Neural cell (in vitro differentiated cells): Measurements from ENCODE around the gene RPL37. TPM values are rescaled to one million over a fixed set of nuclear protein-coding genes. Genes with fewer than 3 reads are reported as not detected.

Experiments
- H2AFZ ChIP-seq: fragments of 200-600, 300-800 bp; sonication (generic), shearing (Covaris generic); 2 replicates; pipeline ENCODE4 v1.6.0; 2014; ENCODE audit warnings: low read depth, mild to moderate bottlenecking, antibody characterized with exemption, low read length, moderate library complexity
- H3F3A ChIP-seq: fragments of 200-600 bp; shearing (Covaris generic); 2 replicates; pipeline ENCODE4 v1.6.1; 2016; ENCODE audit warnings: mild to moderate bottlenecking, moderate library complexity, mixed read lengths, antibody characterized with exemption, low read length; ENCODE audit not compliant: insufficient read depth, poor library complexity, severe bottlenecking
- H3K27ac ChIP-seq: fragments of 200-600, 300-800 bp; sonication (generic), shearing (Covaris generic); 2 replicates; pipeline ENCODE4 v1.5.1; 2014; ENCODE audit warnings: mild to moderate bottlenecking, low read length, moderate library complexity
- H3K27me3 ChIP-seq: fragments of 300-800, 200-600 bp; sonication (generic), shearing (Covaris generic); 2 replicates; pipeline ENCODE4 v1.6.0; 2014; ENCODE audit warnings: mild to moderate bottlenecking, low read depth, low read length, moderate library complexity; ENCODE audit not compliant: insufficient read depth
- H3K36me3 ChIP-seq: fragments of 300-800, 200-600 bp; sonication (generic), shearing (Covaris generic); 2 replicates; pipeline ENCODE4 v1.5.1; 2014; ENCODE audit warnings: mild to moderate bottlenecking, antibody characterized with exemption, low read length, moderate library complexity; ENCODE audit not compliant: insufficient read depth
- H3K4me2 ChIP-seq: fragments of 300-800, 200-600 bp; sonication (generic), shearing (Covaris generic); 2 replicates; pipeline ENCODE4 v1.6.0; 2014; ENCODE audit warnings: mild to moderate bottlenecking, low read length
- H3K4me3 ChIP-seq: fragments of 300-800, 200-600 bp; sonication (generic), shearing (Covaris generic); 2 replicates; pipeline ENCODE4 v1.5.1; 2014; ENCODE audit warnings: mild to moderate bottlenecking, low read length, moderate library complexity
- H3K79me2 ChIP-seq: fragments of 200-600 bp; shearing (Covaris generic); replicated peaks from 2 replicates; pipeline ENCODE4 v1.6.0; 2014; ENCODE audit warnings: mild to moderate bottlenecking, low read length, moderate library complexity; ENCODE audit not compliant: insufficient read depth
- H3K9ac ChIP-seq: fragments of 300-800, 200-600 bp; sonication (generic), shearing (Covaris generic); 2 replicates; pipeline ENCODE4 v1.6.1; 2016; ENCODE audit warnings: mild to moderate bottlenecking, low read length, mixed read lengths
- H3K9me2 ChIP-seq: fragments of 200-600 bp; shearing (Covaris generic); 2 replicates; pipeline ENCODE4 v1.6.1; 2016; ENCODE audit warnings: mild to moderate bottlenecking, low read length, mixed read lengths; ENCODE audit not compliant: insufficient read depth
- H3K9me3 ChIP-seq: fragments of 200-600, 300-800 bp; sonication (generic), shearing (Covaris generic); 2 replicates; pipeline ENCODE4 v1.6.1; 2016; ENCODE audit warnings: mild to moderate bottlenecking, mixed run types, low read length, moderate library complexity, mixed read lengths
- H4K20me1 ChIP-seq: fragments of 200-600 bp; shearing (Covaris generic); 2 replicates; pipeline ENCODE4 v1.6.1; 2016; ENCODE audit warnings: mild to moderate bottlenecking, mixed run types; ENCODE audit not compliant: insufficient read depth
- CTCF ChIP-seq: fragments of 450-650 bp; IDR thresholded peaks from 2 replicates; pipeline ENCODE4 v1.5.1; 2014; ENCODE audit warnings: antibody characterized with exemption, mild to moderate bottlenecking, moderate library complexity; ENCODE audit not compliant: poor library complexity, severe bottlenecking
- EP300 ChIP-seq: fragments of 450-650 bp; conservative IDR thresholded peaks from 2 replicates; pipeline ENCODE4 v1.6.1; 2014; ENCODE audit warnings: antibody characterized with exemption, mild to moderate bottlenecking, moderate library complexity; ENCODE audit not compliant: poor library complexity, severe bottlenecking
- EZH2 ChIP-seq: fragments of 200-600, 300-800 bp; shearing (Covaris generic), sonication (generic); IDR thresholded peaks from 2 replicates; pipeline ENCODE4 v1.6.1; 2014; ENCODE audit warnings: antibody characterized with exemption, low read length, borderline replicate concordance, mild to moderate bottlenecking; ENCODE audit not compliant: insufficient read depth, poor library complexity, severe bottlenecking
- MXI1 ChIP-seq: fragments of 450-650 bp; conservative IDR thresholded peaks from 2 replicates; pipeline ENCODE4 v1.6.1; 2014; ENCODE audit warnings: antibody characterized with exemption, mild to moderate bottlenecking; ENCODE audit not compliant: poor library complexity, severe bottlenecking
- POLR2AphosphoS5 ChIP-seq: IDR thresholded peaks from 2 replicates; pipeline ENCODE4 v1.6.1; 2012
- RAD21 ChIP-seq: fragments of 450-650 bp; conservative IDR thresholded peaks from 2 replicates; pipeline ENCODE4 v1.6.1; 2014; ENCODE audit warnings: antibody characterized with exemption, mild to moderate bottlenecking, moderate library complexity
- REST ChIP-seq: IDR thresholded peaks from 2 replicates; pipeline ENCODE4 v1.6.1; 2012; ENCODE audit warnings: borderline replicate concordance
- SMC3 ChIP-seq: fragments of 450-650 bp; conservative IDR thresholded peaks from 2 replicates; pipeline ENCODE4 v1.6.1; 2014; ENCODE audit warnings: antibody characterized with exemption, mild to moderate bottlenecking, moderate library complexity; ENCODE audit not compliant: poor library complexity
- TAF1 ChIP-seq: IDR thresholded peaks from 2 replicates; pipeline ENCODE4 v1.6.1; 2012; ENCODE audit warnings: low read depth
- polyA plus RNA-seq: library from polyadenylated mRNA; depleted of rRNA; stranded (reverse); fragments of >200 nt; gene quantifications from 2 replicates; pipeline ENCODE4 v1.2.3, GENCODE V29; 2014

RPL37 gene
- polyA plus RNA-seq, 1 donor from 2014 or later: 107 TPM

- H3K79me2 ChIP-seq: peaks cover 24% of the 10 kb centered on the region
- H4K20me1 ChIP-seq: peaks cover 4% of the 10 kb centered on the region
- peaks cover 15% of the 10 kb centered on the region for H3K36me3 ChIP-seq
- H3K4me3 ChIP-seq: no peak overlapping the region
- H3K4me2 ChIP-seq: no peak overlapping the region
- TF ChIP-seq EP300 (no peak), TAF1 (no peak), CTCF (no peak), RAD21 (no peak), REST (no peak), EZH2 (no peak), MXI1 (no peak), SMC3 (no peak), POLR2AphosphoS5 (no peak)
- no peaks in the 10 kb centered on the region for H3K9me2 ChIP-seq
- no peaks in the 10 kb centered on the region for H3K27me3 ChIP-seq
- H2AFZ ChIP-seq: no peak overlapping the region
- H3K27ac ChIP-seq: no peak overlapping the region
- no peak overlapping the region for H3K9ac ChIP-seq
- H3K9me3 ChIP-seq: no peaks in the 10 kb centered on the region
- H3F3A ChIP-seq: no peaks in the 10 kb centered on the region
Observed at GRCh38 chr5:40831346-40832210, 3.4 kb downstream of the RPL37 start.

GRCh38 chr5:40829748-40830533 lies 5.1 kb downstream of the RPL37 start:
- H3K9me3 ChIP-seq: no peaks in the 10 kb centered on the region
- no peaks in the 10 kb centered on the region for H3K27me3 ChIP-seq
- TF ChIP-seq REST: no peak
- no peak for TF ChIP-seq CTCF
- TF ChIP-seq TAF1: no peak
- no peak for TF ChIP-seq EP300
- no peak for TF ChIP-seq POLR2AphosphoS5
- TF ChIP-seq SMC3: no peak
- no peak for TF ChIP-seq EZH2
- TF ChIP-seq RAD21: no peak
- no peak for TF ChIP-seq MXI1
- H3K9me2 ChIP-seq: no peaks in the 10 kb centered on the region
- no peaks in the 10 kb centered on the region for H3F3A ChIP-seq
- no peak overlapping the region for H2AFZ ChIP-seq
- peaks cover 24% of the 10 kb centered on the region for H3K79me2 ChIP-seq
- H3K27ac ChIP-seq: no peak overlapping the region
- no peak overlapping the region for H3K4me3 ChIP-seq
- no peak overlapping the region for H3K4me2 ChIP-seq
- peaks cover 4% of the 10 kb centered on the region for H4K20me1 ChIP-seq
- H3K36me3 ChIP-seq: peaks cover 15% of the 10 kb centered on the region
- no peak overlapping the region for H3K9ac ChIP-seq
